ENCODE measurements around the gene DCHS2.

DCHS2 gene

GRCh38 chr4:154452798-154453346 lies 38.7 kb downstream of the DCHS2 start:
- H3K27ac ChIP-seq (ENCODE audit: low read depth, low read length), result no peak overlapping the region
- no peak overlapping the region for H2AFZ ChIP-seq (ENCODE audit: low read length, unreplicated experiment)
- no peak overlapping the region for H3K4me3 ChIP-seq (ENCODE audit: low read depth, low read length)
- no peaks in the 10 kb centered on the region for H3K79me2 ChIP-seq (ENCODE audit: control insufficient read depth, insufficient read depth, low read length, unreplicated experiment)
- no peaks in the 10 kb centered on the region for H3K4me1 ChIP-seq (ENCODE audit: control insufficient read depth, insufficient read depth, low read length, unreplicated experiment)
- no peaks in the 10 kb centered on the region for H3K36me3 ChIP-seq (ENCODE audit: insufficient read depth, low read length)
- H3K27me3 ChIP-seq (ENCODE audit: insufficient read depth, low read length), result peaks cover 26% of the 10 kb centered on the region

GRCh38 chr4:154450966-154451365 lies 40.6 kb downstream of the DCHS2 start:
- Histone ChIP-seq H3K27me3 (ENCODE audit: insufficient read depth, low read length) (peaks cover 15% of the 10 kb centered on the region), H3K36me3 (ENCODE audit: insufficient read depth, low read length) (no peaks in the 10 kb centered on the region), H2AFZ (ENCODE audit: low read length, unreplicated experiment) (no peak overlapping the region), H3K4me1 (ENCODE audit: control insufficient read depth, insufficient read depth, low read length, unreplicated experiment) (no peaks in the 10 kb centered on the region), H3K4me3 (ENCODE audit: low read depth, low read length) (no peak overlapping the region), H3K79me2 (ENCODE audit: control insufficient read depth, insufficient read depth, low read length, unreplicated experiment) (no peaks in the 10 kb centered on the region), H3K27ac (ENCODE audit: low read depth, low read length) (no peak overlapping the region)

- Histone ChIP-seq H3K27ac (ENCODE audit: low read depth, low read length) (no peak overlapping the region), H3K36me3 (ENCODE audit: insufficient read depth, low read length) (no peaks in the 10 kb centered on the region), H2AFZ (ENCODE audit: low read length, unreplicated experiment) (no peak overlapping the region), H3K4me3 (ENCODE audit: low read depth, low read length) (no peak overlapping the region), H3K27me3 (ENCODE audit: insufficient read depth, low read length) (peaks cover 11% of the 10 kb centered on the region), H3K4me1 (ENCODE audit: control insufficient read depth, insufficient read depth, low read length, unreplicated experiment) (no peaks in the 10 kb centered on the region), H3K79me2 (ENCODE audit: control insufficient read depth, insufficient read depth, low read length, unreplicated experiment) (no peaks in the 10 kb centered on the region)
These were observed 46.6 kb downstream of the DCHS2 start for GRCh38 chr4:154444958-154445357.

- Histone ChIP-seq H3K36me3 (ENCODE audit: insufficient read depth, low read length) (no peaks in the 10 kb centered on the region), H2AFZ (ENCODE audit: low read length, unreplicated experiment) (no peak overlapping the region), H3K4me3 (ENCODE audit: low read depth, low read length) (no peak overlapping the region), H3K4me1 (ENCODE audit: control insufficient read depth, insufficient read depth, low read length, unreplicated experiment) (no peaks in the 10 kb centered on the region), H3K79me2 (ENCODE audit: control insufficient read depth, insufficient read depth, low read length, unreplicated experiment) (no peaks in the 10 kb centered on the region), H3K27me3 (ENCODE audit: insufficient read depth, low read length) (no peaks in the 10 kb centered on the region; the same call in 1 of the 2 replicates), H3K27ac (ENCODE audit: low read depth, low read length) (no peak overlapping the region)
These were observed 49.6 kb downstream of the DCHS2 start for GRCh38 chr4:154441982-154442381.

GRCh38 chr4:154441124-154441523 lies 50.5 kb downstream of the DCHS2 start:
- no peaks in the 10 kb centered on the region for H3K79me2 ChIP-seq (ENCODE audit: control insufficient read depth, insufficient read depth, low read length, unreplicated experiment)
- H2AFZ ChIP-seq (ENCODE audit: low read length, unreplicated experiment), result no peak overlapping the region
- H3K36me3 ChIP-seq (ENCODE audit: insufficient read depth, low read length), result no peaks in the 10 kb centered on the region
- H3K27me3 ChIP-seq (ENCODE audit: insufficient read depth, low read length), result no peaks in the 10 kb centered on the region; the same call in 1 of the 2 replicates
- H3K4me3 ChIP-seq (ENCODE audit: low read depth, low read length), result no peak overlapping the region
- H3K4me1 ChIP-seq (ENCODE audit: control insufficient read depth, insufficient read depth, low read length, unreplicated experiment), result no peaks in the 10 kb centered on the region
- H3K27ac ChIP-seq (ENCODE audit: low read depth, low read length), result no peak overlapping the region

- Histone ChIP-seq H3K4me1 (ENCODE audit: control insufficient read depth, insufficient read depth, low read length, unreplicated experiment) (no peaks in the 10 kb centered on the region), H2AFZ (ENCODE audit: low read length, unreplicated experiment) (no peak overlapping the region), H3K27ac (ENCODE audit: low read depth, low read length) (no peak overlapping the region), H3K4me3 (ENCODE audit: low read depth, low read length) (no peak overlapping the region), H3K27me3 (ENCODE audit: insufficient read depth, low read length) (peaks cover 4% of the 10 kb centered on the region; the same call in 1 of the 2 replicates), H3K36me3 (ENCODE audit: insufficient read depth, low read length) (no peaks in the 10 kb centered on the region), H3K79me2 (ENCODE audit: control insufficient read depth, insufficient read depth, low read length, unreplicated experiment) (no peaks in the 10 kb centered on the region)
These were observed 52.4 kb downstream of the DCHS2 start for GRCh38 chr4:154439224-154439623.

- Histone ChIP-seq H3K4me1 (ENCODE audit: control insufficient read depth, insufficient read depth, low read length, unreplicated experiment) (no peaks in the 10 kb centered on the region), H3K27ac (ENCODE audit: low read depth, low read length) (no peak overlapping the region), H2AFZ (ENCODE audit: low read length, unreplicated experiment) (no peak overlapping the region), H3K79me2 (ENCODE audit: control insufficient read depth, insufficient read depth, low read length, unreplicated experiment) (no peaks in the 10 kb centered on the region), H3K36me3 (ENCODE audit: insufficient read depth, low read length) (no peaks in the 10 kb centered on the region), H3K4me3 (ENCODE audit: low read depth, low read length) (no peak overlapping the region), H3K27me3 (ENCODE audit: insufficient read depth, low read length) (peaks cover 13% of the 10 kb centered on the region)
These were observed 55.7 kb downstream of the DCHS2 start for GRCh38 chr4:154435895-154436294.

GRCh38 chr4:154433543-154433942 lies 58.1 kb downstream of the DCHS2 start:
- no peak overlapping the region for H3K27ac ChIP-seq (ENCODE audit: low read depth, low read length)
- peaks cover 32% of the 10 kb centered on the region for H3K27me3 ChIP-seq (ENCODE audit: insufficient read depth, low read length)
- no peak overlapping the region for H2AFZ ChIP-seq (ENCODE audit: low read length, unreplicated experiment)
- H3K36me3 ChIP-seq (ENCODE audit: insufficient read depth, low read length), result no peaks in the 10 kb centered on the region
- H3K4me1 ChIP-seq (ENCODE audit: control insufficient read depth, insufficient read depth, low read length, unreplicated experiment), result no peaks in the 10 kb centered on the region
- no peaks in the 10 kb centered on the region for H3K79me2 ChIP-seq (ENCODE audit: control insufficient read depth, insufficient read depth, low read length, unreplicated experiment)
- H3K4me3 ChIP-seq (ENCODE audit: low read depth, low read length), result no peak overlapping the region

GRCh38 chr4:154429176-154429575 lies 62.4 kb downstream of the DCHS2 start:
- no peak overlapping the region for H3K27ac ChIP-seq (ENCODE audit: low read depth, low read length)
- no peaks in the 10 kb centered on the region for H3K36me3 ChIP-seq (ENCODE audit: insufficient read depth, low read length)
- no peak overlapping the region for H2AFZ ChIP-seq (ENCODE audit: low read length, unreplicated experiment)
- H3K4me3 ChIP-seq (ENCODE audit: low read depth, low read length), result no peak overlapping the region
- no peaks in the 10 kb centered on the region for H3K79me2 ChIP-seq (ENCODE audit: control insufficient read depth, insufficient read depth, low read length, unreplicated experiment)
- no peaks in the 10 kb centered on the region for H3K4me1 ChIP-seq (ENCODE audit: control insufficient read depth, insufficient read depth, low read length, unreplicated experiment)
- peaks cover 68% of the 10 kb centered on the region for H3K27me3 ChIP-seq (ENCODE audit: insufficient read depth, low read length)

- Histone ChIP-seq H3K27ac (ENCODE audit: low read depth, low read length) (no peak overlapping the region), H2AFZ (ENCODE audit: low read length, unreplicated experiment) (no peak overlapping the region), H3K27me3 (ENCODE audit: insufficient read depth, low read length) (peaks cover 85% of the 10 kb centered on the region), H3K36me3 (ENCODE audit: insufficient read depth, low read length) (no peaks in the 10 kb centered on the region), H3K79me2 (ENCODE audit: control insufficient read depth, insufficient read depth, low read length, unreplicated experiment) (no peaks in the 10 kb centered on the region), H3K4me3 (ENCODE audit: low read depth, low read length) (no peak overlapping the region), H3K4me1 (ENCODE audit: control insufficient read depth, insufficient read depth, low read length, unreplicated experiment) (no peaks in the 10 kb centered on the region)
These were observed 64.5 kb downstream of the DCHS2 start for GRCh38 chr4:154427149-154427548.

GRCh38 chr4:154425514-154425913 lies 66.1 kb downstream of the DCHS2 start:
- H3K36me3 ChIP-seq (ENCODE audit: insufficient read depth, low read length), result no peaks in the 10 kb centered on the region
- H2AFZ ChIP-seq (ENCODE audit: low read length, unreplicated experiment), result no peak overlapping the region
- no peaks in the 10 kb centered on the region for H3K79me2 ChIP-seq (ENCODE audit: control insufficient read depth, insufficient read depth, low read length, unreplicated experiment)
- peaks cover 72% of the 10 kb centered on the region for H3K27me3 ChIP-seq (ENCODE audit: insufficient read depth, low read length)
- no peaks in the 10 kb centered on the region for H3K4me1 ChIP-seq (ENCODE audit: control insufficient read depth, insufficient read depth, low read length, unreplicated experiment)
- H3K27ac ChIP-seq (ENCODE audit: low read depth, low read length), result no peak overlapping the region
- H3K4me3 ChIP-seq (ENCODE audit: low read depth, low read length), result no peak overlapping the region

All from ACC112 (cell line).